Measurements from ENCODE around the gene LRRC70.

The LRRC70 gene

DNA sequence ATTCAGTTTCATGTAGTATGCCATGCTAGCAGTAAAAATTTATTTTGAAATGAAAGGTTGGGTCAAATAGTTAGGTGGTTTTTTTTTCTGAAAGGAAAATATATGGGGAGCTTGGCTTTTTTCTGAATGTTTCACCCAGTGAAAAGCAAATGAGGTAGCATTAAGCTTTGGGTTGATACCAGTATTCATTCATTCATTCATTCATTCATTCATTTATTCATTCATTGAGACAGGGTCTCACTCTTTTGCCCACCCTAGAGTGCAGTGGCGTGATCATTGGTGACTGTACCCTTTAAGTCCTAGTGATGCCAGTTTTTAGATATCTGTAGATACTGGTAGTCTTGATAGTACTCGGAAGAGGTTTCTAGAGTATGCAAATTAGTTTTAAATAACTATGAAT, 42.4 kb upstream of the LRRC70 start:
- no peaks in the 10 kb centered on the region for H3K27me3 ChIP-seq (ENCODE audit: insufficient read depth, poor library complexity, severe bottlenecking)
- no peak for DNase-seq (ENCODE audit: low read depth in 1 of 2, low spot score in 1 of 2)
- TF ChIP-seq, protein P1, sequence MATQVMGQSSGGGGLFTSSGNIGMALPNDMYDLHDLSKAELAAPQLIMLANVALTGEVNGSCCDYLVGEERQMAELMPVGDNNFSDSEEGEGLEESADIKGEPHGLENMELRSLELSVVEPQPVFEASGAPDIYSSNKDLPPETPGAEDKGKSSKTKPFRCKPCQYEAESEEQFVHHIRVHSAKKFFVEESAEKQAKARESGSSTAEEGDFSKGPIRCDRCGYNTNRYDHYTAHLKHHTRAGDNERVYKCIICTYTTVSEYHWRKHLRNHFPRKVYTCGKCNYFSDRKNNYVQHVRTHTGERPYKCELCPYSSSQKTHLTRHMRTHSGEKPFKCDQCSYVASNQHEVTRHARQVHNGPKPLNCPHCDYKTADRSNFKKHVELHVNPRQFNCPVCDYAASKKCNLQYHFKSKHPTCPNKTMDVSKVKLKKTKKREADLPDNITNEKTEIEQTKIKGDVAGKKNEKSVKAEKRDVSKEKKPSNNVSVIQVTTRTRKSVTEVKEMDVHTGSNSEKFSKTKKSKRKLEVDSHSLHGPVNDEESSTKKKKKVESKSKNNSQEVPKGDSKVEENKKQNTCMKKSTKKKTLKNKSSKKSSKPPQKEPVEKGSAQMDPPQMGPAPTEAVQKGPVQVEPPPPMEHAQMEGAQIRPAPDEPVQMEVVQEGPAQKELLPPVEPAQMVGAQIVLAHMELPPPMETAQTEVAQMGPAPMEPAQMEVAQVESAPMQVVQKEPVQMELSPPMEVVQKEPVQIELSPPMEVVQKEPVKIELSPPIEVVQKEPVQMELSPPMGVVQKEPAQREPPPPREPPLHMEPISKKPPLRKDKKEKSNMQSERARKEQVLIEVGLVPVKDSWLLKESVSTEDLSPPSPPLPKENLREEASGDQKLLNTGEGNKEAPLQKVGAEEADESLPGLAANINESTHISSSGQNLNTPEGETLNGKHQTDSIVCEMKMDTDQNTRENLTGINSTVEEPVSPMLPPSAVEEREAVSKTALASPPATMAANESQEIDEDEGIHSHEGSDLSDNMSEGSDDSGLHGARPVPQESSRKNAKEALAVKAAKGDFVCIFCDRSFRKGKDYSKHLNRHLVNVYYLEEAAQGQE (IDR thresholded peaks at IDR 0.05; ENCODE audit: insufficient replicate concordance, low read depth): no peak
- H3K4me3 ChIP-seq (replicated peaks; ENCODE audit: insufficient read depth, low read length): no peak overlapping the region
- H3K27ac ChIP-seq (replicated peaks): no peak overlapping the region

DNA sequence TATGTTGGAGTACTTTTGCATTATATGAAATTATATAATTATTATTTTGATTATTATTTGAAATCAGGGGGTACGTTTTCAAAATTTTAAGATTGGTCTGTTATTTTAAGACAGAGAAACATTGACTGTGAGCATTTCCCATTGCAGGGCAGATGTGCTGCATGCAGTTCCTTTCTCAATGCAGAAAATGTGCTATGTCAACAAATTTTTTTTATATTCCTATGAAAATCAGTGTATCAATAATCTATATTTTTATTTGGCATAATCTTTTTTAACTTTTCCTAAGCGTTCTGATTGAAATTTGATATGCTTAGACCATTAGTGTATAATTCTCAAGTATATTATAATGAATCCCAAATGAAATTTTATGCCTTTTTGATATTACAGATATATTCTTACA, 41.8 kb upstream of the LRRC70 start:
- TF ChIP-seq POLR2AphosphoS5 (IDR thresholded peaks at IDR 0.05; ENCODE audit: low read depth) (no peak), GABPA (IDR thresholded peaks at IDR 0.05; ENCODE audit: low read depth) (no peak), SPI1 (IDR thresholded peaks at IDR 0.05; ENCODE audit: borderline replicate concordance, low read depth) (no peak), CTCF (IDR thresholded peaks at IDR 0.05; ENCODE audit: insufficient read depth, low read length) (no peak)
- TF ChIP-seq, protein P1 (IDR thresholded peaks at IDR 0.05; ENCODE audit: insufficient replicate concordance, low read depth): no peak
- H3K27me3 ChIP-seq (ENCODE audit: insufficient read depth, poor library complexity, severe bottlenecking): no peaks in the 10 kb centered on the region
- DNase-seq (ENCODE audit: low read depth in 1 of 2, low spot score in 1 of 2): no peak

GRCh38 chr5:62538017-62538942, 40.3 kb upstream of the LRRC70 start:
- TF ChIP-seq POLR2AphosphoS5 (IDR thresholded peaks at IDR 0.05; ENCODE audit: low read depth) (no peak), SPI1 (IDR thresholded peaks at IDR 0.05; ENCODE audit: borderline replicate concordance, low read depth) (no peak), CTCF (IDR thresholded peaks at IDR 0.05; ENCODE audit: insufficient read depth, low read length) (no peak), GABPA (IDR thresholded peaks at IDR 0.05; ENCODE audit: low read depth) (no peak)
- TF ChIP-seq, protein P1 (IDR thresholded peaks at IDR 0.05; ENCODE audit: insufficient replicate concordance, low read depth): no peak
- Histone ChIP-seq H3K27ac (replicated peaks) (no peak overlapping the region; the same call in 1 of the 2 replicates), H3K4me3 (replicated peaks; ENCODE audit: insufficient read depth, low read length) (no peak overlapping the region), H3K27me3 (ENCODE audit: insufficient read depth, poor library complexity, severe bottlenecking) (no peaks in the 10 kb centered on the region)
- DNase-seq (ENCODE audit: low read depth in 1 of 2, low spot score in 1 of 2): peak; percentile 24 to 35

More for the DNA sequence above, 41.8 kb upstream of the LRRC70 start:
- no peak overlapping the region for H3K4me3 ChIP-seq (replicated peaks; ENCODE audit: insufficient read depth, low read length)
- no peak overlapping the region for H3K27ac ChIP-seq (replicated peaks)
